GM21576 (cell line): ENCODE results near the gene C12orf57.

ENCODE experiments used
- ATAC-seq: cut with Tn5 transposase; IDR thresholded peaks from one replicate; pipeline ENCODE4 v1.9.1; 2021; ENCODE audit warnings: mild to moderate bottlenecking, moderate library complexity; ENCODE audit not compliant: unreplicated experiment

The C12orf57 gene

GRCh38 chr12:6917491-6918231 is 26.2 kb upstream of the C12orf57 start:
- no peak for ATAC-seq

DNA sequence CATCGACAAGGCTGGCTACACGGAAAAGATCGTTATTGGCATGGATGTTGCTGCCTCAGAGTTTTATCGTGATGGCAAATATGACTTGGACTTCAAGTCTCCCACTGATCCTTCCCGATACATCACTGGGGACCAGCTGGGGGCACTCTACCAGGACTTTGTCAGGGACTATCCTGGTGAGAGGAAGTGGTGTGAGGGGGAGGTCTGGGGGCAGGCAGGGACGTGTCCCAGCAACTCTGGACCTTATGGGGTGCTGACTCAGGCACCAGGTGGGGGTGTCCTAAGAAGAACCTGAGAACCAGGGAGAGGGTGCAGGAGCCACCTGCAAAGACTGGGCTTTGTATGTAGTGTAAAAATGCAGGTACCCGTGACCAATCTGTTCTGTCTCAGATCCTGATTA is 24.2 kb upstream of the C12orf57 start:
- ATAC-seq = no peak

GRCh38 chr12:6921539-6921938 is 22.3 kb upstream of the C12orf57 start:
- no peak for ATAC-seq

GRCh38 chr12:6921996-6922946 is 21.6 kb upstream of the C12orf57 start:
- peak; percentile 40 for ATAC-seq

- ATAC-seq = no peak
These were observed 20.7 kb upstream of the C12orf57 start for GRCh38 chr12:6923003-6923732.

DNA sequence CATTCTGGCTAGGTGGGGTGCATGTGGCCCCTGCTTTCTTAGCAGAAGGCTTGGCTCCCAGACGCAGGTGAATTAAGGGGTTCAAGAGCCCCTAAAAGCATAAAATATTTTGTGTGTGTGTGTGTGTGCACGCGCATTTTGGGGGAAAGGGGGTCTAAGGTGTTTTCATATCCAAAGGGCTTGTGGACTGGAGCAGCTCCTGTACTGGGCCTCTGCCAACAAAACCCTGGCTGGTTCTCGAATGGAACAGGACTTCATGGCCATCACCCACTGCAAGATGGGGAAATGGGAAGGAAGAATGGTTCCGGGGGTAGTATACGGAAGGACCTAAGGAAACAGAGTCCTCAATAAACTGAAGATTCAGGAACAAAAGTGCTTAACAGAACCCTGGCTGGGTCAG is 20.0 kb upstream of the C12orf57 start:
- no peak for ATAC-seq

- ATAC-seq = no peak
These were observed 18.6 kb upstream of the C12orf57 start for GRCh38 chr12:6925239-6925539.

GRCh38 chr12:6925540-6926279 is 18.1 kb upstream of the C12orf57 start:
- ATAC-seq = no peak

- ATAC-seq = no peak
These were observed 16.3 kb upstream of the C12orf57 start, which contains the start of gene ATN1 for GRCh38 chr12:6927379-6928021. ATN1 (plus strand) TSS chr12:6927959; CDS start chr12:6934002, 6,043 bp downstream.

DNA sequence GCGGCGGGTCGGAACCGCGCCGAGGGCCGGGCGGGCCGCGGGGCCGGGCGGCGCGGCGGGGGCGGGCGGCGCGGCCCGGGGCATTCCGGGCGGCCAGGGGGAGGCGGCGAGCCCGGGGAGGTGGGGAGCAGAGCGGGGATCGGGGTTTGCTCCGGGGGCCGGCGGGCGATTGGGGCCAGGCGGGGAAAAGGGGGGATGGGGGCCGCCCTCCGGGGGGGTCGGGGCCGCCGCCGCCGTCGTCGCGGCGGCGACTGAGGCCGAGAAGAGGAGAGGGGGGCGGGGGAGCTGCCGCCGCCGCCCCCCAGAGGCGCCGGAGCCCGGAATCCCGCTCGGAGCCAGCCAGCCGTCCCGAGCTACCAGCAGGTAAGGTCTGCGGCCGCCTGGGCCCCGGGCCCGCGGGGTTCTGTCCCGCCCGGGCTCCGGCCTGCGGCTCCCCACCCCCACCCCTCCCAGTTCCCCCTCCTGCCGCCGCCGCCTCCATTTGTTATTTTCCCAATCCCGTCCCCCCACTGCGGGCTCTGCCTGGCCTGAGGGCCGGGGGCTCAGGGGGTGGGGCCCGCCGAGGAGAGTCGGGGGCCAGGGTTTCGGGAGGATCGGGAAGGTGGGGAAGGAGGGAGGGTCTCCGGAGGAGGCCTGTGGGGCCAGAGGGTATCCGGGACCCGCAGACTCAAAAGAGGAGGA is 15.7 kb upstream of the C12orf57 start:
- no peak for ATAC-seq

GRCh38 chr12:6928703-6929407 is 15.0 kb upstream of the C12orf57 start:
- ATAC-seq = no peak

DNA sequence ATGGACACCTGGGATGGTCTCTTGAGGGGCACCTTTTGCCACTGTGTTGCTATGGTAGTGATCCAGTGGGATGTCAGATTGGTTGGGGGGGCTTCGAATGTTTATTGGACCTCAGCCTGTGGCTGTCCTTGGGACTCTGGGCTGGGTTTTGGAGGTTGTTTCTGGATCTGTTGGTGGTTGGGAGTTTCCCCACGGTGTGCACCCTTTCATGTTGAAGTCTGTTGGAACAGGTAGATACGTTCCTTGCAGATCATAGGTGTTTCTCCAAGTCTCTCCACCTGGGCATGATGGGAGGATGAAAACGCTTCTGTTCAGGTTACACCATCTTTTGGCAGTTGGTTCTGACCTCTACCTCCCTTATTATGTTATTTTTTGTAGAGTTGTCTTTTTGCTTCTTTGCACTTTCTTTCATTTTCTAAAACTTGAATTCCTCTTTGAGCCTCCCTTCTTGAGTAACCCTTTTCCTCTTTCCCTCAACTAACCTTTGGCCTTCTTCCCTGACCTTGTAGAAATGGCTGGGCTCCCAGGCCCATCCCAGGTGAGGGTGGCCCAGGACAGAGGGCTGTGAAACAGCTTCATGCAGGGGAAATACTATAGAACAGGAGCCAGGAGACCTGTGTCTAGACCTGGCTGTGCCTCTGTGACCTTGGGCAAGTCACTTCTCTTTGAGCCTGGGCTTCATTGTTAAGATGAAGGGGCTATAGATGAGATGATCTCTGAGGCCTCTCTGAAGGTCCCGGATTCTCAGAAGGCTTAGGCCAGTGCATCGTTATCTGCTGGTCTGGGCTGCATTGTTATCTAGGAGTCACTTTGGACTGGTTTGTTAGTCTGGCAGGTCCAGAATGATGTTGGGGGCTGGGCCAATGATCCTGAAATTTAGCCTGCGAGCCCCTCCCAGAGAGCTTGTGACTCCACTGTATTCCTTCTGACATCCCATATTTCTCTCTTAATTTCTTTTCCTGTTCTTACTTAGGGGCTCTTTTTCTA is 14.1 kb upstream of the C12orf57 start:
- ATAC-seq = no peak

DNA sequence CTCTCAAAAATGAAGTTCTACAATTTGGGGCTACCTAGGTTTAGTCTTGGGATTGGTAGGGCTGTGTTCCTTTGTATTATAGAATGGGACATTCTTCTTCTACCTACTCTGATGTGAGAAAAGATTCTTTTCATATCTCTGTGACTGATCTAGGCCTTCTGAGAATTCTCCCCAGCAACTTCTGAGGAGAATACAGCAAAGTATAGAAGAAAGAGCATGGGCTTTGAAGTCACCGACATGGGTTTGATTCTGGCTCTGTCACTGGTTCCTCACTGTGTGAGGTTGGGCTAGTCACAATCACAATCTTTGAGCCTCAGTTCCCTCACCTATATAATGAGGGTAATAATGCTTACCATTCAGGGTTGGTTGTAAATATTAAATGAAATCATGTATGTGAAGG is 11.1 kb upstream of the C12orf57 start:
- no peak for ATAC-seq

DNA sequence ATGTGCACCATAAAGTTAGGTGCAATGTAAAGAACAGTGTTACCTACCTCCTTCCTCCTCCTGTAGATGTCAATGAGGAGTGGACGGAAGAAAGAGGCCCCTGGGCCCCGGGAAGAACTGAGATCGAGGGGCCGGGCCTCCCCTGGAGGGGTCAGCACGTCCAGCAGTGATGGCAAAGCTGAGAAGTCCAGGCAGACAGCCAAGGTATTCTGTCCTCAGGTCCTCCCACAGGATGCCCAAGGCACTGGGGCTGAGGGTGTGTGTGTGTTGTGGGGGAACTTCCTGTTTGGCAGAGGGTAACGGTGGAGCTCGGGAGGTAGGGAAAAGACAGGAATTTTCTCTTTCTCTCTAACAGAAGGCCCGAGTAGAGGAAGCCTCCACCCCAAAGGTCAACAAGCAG is 9.7 kb upstream of the C12orf57 start:
- no peak for ATAC-seq

- no peak for ATAC-seq
These were observed 8.2 kb upstream of the C12orf57 start for GRCh38 chr12:6935371-6936193.

- no peak for ATAC-seq
These were observed 7.6 kb upstream of the C12orf57 start for GRCh38 chr12:6936194-6936635.
